ENCODE measurements around the gene CTTNBP2NL. TPM values are rescaled to one million over a fixed set of nuclear protein-coding genes. Genes with fewer than 3 reads are reported as not detected.
A peak's percentile ranks its signal among the peaks of the same experiment; 100 is the strongest.

CTTNBP2NL gene
- total RNA-seq, 1 donor from 2014 or later = 66.2 TPM

DNA sequence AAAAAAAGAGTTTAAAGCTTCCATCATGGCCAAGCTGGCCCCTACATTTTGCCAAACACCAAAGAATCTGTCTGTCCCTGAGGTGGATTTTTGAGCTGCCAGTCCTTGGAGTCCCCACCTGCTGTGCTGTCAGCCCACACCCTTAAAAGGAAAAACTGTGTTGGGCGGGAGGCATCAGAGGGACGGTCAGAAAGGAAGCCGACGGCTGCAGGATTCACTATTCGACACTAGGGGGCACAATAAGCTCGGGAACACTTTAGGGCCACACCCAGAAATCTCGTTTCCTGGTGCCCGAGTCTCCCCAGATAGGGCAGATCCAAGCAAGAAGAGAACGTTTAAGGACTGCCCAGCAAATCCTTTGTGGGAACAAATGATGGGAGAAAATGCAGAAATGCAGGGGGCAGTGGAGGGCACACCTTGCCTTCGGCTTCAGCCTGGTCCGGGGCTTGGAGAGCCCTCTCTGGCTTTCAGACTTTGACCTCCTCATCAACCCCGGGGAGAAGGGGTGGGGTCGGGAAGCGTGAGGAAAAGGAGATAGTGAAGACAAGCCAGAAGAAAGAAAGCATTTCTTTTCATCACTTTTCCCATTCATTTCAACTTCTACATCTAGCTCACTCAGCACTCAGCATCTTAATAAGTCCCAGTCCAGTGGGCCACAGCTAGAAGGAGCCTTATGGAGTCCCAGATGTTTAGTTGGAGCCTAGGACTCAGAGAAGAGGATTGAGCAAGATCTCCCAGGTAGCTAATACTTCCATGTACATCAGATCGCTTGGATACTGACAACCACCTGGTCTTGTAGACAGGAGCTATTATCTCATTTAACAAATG is 5.0 kb upstream of the CTTNBP2NL start:
- Mint-ChIP-seq H3K9me3 (ENCODE audit: unreplicated experiment) (peaks cover 2% of the 10 kb centered on the region), H3K36me3 (ENCODE audit: unreplicated experiment) (no peaks in the 10 kb centered on the region), H3K4me1 (ENCODE audit: low read depth, unreplicated experiment) (peaks cover 10% of the 10 kb centered on the region), H3K27me3 (ENCODE audit: unreplicated experiment) (no peaks in the 10 kb centered on the region), H3K4me3 (ENCODE audit: unreplicated experiment) (peak overlapping the region; percentile 93), H3K27ac (ENCODE audit: unreplicated experiment) (peak overlapping the region; percentile 83)
- TF ChIP-seq, protein P1, sequence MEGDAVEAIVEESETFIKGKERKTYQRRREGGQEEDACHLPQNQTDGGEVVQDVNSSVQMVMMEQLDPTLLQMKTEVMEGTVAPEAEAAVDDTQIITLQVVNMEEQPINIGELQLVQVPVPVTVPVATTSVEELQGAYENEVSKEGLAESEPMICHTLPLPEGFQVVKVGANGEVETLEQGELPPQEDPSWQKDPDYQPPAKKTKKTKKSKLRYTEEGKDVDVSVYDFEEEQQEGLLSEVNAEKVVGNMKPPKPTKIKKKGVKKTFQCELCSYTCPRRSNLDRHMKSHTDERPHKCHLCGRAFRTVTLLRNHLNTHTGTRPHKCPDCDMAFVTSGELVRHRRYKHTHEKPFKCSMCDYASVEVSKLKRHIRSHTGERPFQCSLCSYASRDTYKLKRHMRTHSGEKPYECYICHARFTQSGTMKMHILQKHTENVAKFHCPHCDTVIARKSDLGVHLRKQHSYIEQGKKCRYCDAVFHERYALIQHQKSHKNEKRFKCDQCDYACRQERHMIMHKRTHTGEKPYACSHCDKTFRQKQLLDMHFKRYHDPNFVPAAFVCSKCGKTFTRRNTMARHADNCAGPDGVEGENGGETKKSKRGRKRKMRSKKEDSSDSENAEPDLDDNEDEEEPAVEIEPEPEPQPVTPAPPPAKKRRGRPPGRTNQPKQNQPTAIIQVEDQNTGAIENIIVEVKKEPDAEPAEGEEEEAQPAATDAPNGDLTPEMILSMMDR (IDR thresholded peaks at IDR 0.05; ENCODE audit: partially characterized antibody, unreplicated experiment) = peak; percentile 94
- DNase-seq = peak; percentile 83

DNA sequence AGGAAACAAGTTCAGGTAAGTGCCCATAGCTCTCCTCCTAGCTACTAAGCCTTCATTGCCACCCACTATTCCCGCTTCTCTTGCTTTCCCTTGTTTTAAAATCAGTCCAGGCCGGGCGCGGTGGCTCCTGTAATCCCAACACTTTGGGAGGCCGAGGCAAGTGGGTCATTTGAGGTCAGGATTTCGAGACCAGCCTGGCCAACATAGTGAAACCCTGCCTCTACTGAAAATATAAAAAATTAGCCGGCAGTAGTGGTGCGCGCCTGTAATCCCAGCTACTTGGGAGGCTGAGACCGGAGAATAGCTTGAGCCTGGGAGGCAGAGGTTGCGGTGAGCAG is 4.4 kb upstream of the CTTNBP2NL start:
- H3K9me3 Mint-ChIP-seq (ENCODE audit: unreplicated experiment) = peaks cover 2% of the 10 kb centered on the region
- TF ChIP-seq, protein P1 (IDR thresholded peaks at IDR 0.05; ENCODE audit: partially characterized antibody, unreplicated experiment) = no peak
- no peaks in the 10 kb centered on the region for H3K36me3 Mint-ChIP-seq (ENCODE audit: unreplicated experiment)
- peaks cover 10% of the 10 kb centered on the region for H3K4me1 Mint-ChIP-seq (ENCODE audit: low read depth, unreplicated experiment)
- H3K4me3 Mint-ChIP-seq (ENCODE audit: unreplicated experiment) = peak overlapping the region; percentile 93
- no peak overlapping the region for H3K27ac Mint-ChIP-seq (ENCODE audit: unreplicated experiment)
- DNase-seq = no peak
- H3K27me3 Mint-ChIP-seq (ENCODE audit: unreplicated experiment) = peaks cover under 1% of the 10 kb centered on the region

DNA sequence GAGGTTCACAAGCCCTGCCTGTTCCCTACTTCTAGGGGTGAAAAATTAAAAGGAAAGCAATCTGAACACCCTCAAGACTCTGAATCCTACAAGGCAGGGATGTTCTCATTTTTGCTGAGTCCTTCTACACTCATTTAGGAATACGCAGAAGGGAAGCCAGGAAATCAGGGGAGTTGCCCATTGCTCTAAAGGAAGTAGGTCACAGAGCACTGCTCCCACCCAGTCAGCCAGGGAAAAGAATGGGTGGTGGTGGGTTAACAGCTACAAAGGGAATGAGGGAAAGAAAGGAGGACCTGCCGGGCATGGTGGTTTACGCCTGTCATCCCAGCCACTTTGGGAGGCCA is 2.4 kb upstream of the CTTNBP2NL start:
- TF ChIP-seq, protein P1 (IDR thresholded peaks at IDR 0.05; ENCODE audit: partially characterized antibody, unreplicated experiment) = no peak
- H3K9me3 Mint-ChIP-seq (ENCODE audit: unreplicated experiment) = peaks cover 6% of the 10 kb centered on the region
- no peak for DNase-seq
- peaks cover 18% of the 10 kb centered on the region for H3K4me1 Mint-ChIP-seq (ENCODE audit: low read depth, unreplicated experiment)
- H3K36me3 Mint-ChIP-seq (ENCODE audit: unreplicated experiment) = no peaks in the 10 kb centered on the region
- peaks cover 1% of the 10 kb centered on the region for H3K27me3 Mint-ChIP-seq (ENCODE audit: unreplicated experiment)
- no peak overlapping the region for H3K4me3 Mint-ChIP-seq (ENCODE audit: unreplicated experiment)
- H3K27ac Mint-ChIP-seq (ENCODE audit: unreplicated experiment) = no peak overlapping the region

DNA sequence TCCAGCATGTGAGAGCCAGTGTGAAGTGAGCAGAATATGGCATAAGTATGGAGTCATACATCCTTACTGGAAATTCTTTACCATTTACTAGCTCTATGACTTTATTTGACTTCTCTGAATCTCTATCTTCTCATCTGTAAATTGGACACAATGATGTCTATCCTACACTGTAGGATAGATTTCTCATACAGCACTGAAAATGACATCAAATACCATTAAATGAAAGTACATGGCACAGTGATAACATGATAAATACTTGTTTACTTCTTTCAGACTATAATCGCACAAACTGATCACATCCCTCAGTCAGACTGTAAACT is 1.3 kb upstream of the CTTNBP2NL start:
- no peak for DNase-seq

DNA sequence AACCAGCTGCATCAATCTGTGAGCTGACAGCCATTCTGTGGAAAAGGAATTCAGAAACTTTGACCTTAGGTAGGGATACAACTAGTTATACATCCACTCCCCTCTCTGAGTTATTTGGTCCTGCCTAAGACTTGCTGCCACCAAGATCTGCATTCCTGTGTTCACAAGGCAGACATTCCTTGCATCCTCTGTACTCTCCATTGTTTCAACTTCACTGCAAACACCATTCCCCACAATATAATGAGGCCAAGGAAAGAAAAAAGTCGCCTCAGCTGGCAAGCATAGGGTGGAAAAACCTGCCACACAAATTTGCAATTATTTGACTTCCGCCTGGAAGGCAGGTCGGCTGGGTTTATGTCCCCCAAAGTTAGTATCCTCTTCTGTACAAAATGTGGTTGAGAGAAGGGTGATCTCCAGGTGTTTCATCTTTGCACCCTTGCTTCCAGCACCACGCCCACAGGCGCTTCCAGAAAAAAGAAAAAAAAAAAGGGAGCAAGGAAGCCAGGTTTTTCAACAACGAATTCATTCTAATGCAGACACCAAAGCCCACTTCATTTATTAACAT is 676 bp upstream of the CTTNBP2NL start:
- H3K9me3 Mint-ChIP-seq (ENCODE audit: unreplicated experiment) = peaks cover 7% of the 10 kb centered on the region
- peaks cover 24% of the 10 kb centered on the region for H3K4me1 Mint-ChIP-seq (ENCODE audit: low read depth, unreplicated experiment)
- TF ChIP-seq, protein P1 (IDR thresholded peaks at IDR 0.05; ENCODE audit: partially characterized antibody, unreplicated experiment) = no peak
- H3K27me3 Mint-ChIP-seq (ENCODE audit: unreplicated experiment) = peaks cover 1% of the 10 kb centered on the region
- DNase-seq = no peak
- H3K36me3 Mint-ChIP-seq (ENCODE audit: unreplicated experiment) = no peaks in the 10 kb centered on the region
- peak overlapping the region; percentile 94 for H3K27ac Mint-ChIP-seq (ENCODE audit: unreplicated experiment)
- peak overlapping the region; percentile 98 for H3K4me3 Mint-ChIP-seq (ENCODE audit: unreplicated experiment)

More for the DNA sequence above, 1.3 kb upstream of the CTTNBP2NL start:
- H3K4me1 Mint-ChIP-seq (ENCODE audit: low read depth, unreplicated experiment) = peaks cover 24% of the 10 kb centered on the region
- TF ChIP-seq, protein P1 (IDR thresholded peaks at IDR 0.05; ENCODE audit: partially characterized antibody, unreplicated experiment) = no peak
- H3K9me3 Mint-ChIP-seq (ENCODE audit: unreplicated experiment) = peaks cover 7% of the 10 kb centered on the region
- H3K27me3 Mint-ChIP-seq (ENCODE audit: unreplicated experiment) = peaks cover 1% of the 10 kb centered on the region
- H3K4me3 Mint-ChIP-seq (ENCODE audit: unreplicated experiment) = peak overlapping the region; percentile 17
- no peaks in the 10 kb centered on the region for H3K36me3 Mint-ChIP-seq (ENCODE audit: unreplicated experiment)
- no peak overlapping the region for H3K27ac Mint-ChIP-seq (ENCODE audit: unreplicated experiment)
